Activated gamma-delta T cell treated with Interleukin-2 at 50 U/mL for 16 hours (primary cell): ENCODE results near the gene SLC9A9.
A peak's percentile ranks its signal among the peaks of the same experiment; 100 is the strongest.

Experiments used
- DNase-seq: peaks from one replicate; pipeline ENCODE4 v3.0.0-alpha.2; 2020

The SLC9A9 gene

DNA sequence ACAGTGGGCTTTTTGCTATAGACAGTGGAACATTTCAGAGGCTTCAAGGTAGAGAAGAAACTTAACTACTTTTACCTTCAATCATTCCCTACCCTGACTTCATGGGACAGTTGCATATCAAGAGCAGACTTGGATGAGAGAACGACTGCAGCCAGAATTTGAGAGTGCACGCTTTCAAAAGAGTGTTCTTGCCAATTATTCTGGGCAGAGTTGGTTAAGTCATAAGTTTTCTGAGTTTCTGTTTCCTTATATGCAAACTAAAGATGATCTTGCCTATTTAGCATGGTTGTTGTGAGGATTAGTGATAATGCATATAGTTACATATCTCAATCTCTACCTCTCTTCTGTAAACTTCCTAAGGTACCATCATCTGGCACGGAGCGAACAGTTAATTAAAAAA, 7.6 kb downstream of the SLC9A9 start:
- DNase-seq, result no peak

GRCh38 chr3:143839980-143840379, 8.3 kb downstream of the SLC9A9 start:
- no peak for DNase-seq

GRCh38 chr3:143837076-143837475, 11.2 kb downstream of the SLC9A9 start:
- no peak for DNase-seq

- no peak for DNase-seq
Observed at GRCh38 chr3:143835312-143835711, 13.0 kb downstream of the SLC9A9 start.

DNA sequence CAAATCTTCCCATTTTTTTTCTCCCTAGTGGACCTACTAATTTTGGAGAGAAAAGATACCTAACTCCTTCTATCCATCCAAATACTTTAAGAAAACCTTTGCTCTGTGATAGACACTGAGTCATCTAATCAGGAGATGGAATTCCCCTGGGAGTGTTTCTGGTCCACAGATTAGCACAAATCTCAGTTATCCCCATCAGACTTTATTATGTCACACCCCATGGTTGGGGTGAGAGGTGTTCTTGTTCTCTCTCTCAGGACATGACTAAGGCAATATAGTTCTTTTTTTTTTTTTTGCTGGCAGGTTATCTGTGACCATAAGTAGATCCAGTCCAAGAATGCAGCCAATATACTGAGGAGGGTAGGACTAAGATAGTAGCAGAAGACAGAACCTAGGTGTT, 15.8 kb downstream of the SLC9A9 start:
- no peak for DNase-seq

DNA sequence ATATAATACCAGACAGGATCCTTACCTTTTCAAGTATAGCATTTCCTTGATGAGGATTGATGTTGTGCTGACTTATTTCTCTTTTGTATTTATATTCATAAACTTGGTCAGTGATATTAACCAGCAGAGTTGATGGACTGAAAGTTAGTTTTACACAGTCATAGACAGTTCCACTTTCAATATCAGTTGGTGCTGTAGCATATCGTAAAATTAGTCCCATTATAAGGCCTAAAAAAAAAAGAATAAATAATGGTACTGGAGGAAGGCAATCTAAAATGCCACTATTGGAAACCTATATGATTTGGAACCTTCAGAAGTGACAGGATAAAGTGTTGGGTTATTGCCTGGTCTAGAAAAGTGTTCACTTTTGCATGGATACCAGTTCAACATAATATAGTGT, 16.3 kb downstream of the SLC9A9 start:
- DNase-seq, result no peak

DNA sequence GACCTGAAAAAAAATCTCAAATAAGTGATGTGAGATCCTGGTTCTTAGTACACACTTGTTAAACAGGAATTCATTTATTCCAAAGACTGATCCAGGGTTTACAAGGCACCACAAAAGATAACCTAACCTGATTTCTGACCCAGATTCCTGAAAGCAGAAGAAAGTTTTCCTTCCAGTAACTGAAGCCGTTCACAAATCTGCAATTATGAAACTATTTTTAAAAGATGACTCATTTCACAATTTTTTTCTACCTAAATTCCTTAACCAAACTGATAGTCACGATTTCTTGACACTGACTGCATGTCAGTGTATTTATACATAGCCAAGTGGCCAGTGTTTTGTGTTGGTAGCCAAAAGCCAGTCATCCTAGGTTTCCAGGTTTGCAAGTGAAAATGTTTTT, 17.1 kb downstream of the SLC9A9 start:
- no peak for DNase-seq

DNA sequence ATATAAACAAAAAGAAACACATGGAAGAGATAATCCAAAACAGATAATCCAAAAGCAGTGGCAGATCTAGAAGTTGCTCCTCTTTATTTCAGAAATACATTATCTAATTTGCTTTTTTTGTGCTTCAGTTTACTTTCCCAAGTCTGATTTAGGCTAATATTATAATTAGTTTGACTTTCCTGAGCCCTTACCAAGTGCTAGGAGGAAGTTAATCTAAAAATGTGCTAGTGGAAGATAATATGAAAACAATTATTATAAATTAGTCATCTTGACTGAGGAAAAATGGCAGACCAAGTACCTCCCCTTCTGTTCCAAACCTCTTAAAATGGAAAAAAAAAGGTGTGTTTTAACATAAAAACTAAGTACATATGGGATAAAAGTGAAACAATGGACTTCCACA, 17.5 kb downstream of the SLC9A9 start:
- DNase-seq, result no peak

DNA sequence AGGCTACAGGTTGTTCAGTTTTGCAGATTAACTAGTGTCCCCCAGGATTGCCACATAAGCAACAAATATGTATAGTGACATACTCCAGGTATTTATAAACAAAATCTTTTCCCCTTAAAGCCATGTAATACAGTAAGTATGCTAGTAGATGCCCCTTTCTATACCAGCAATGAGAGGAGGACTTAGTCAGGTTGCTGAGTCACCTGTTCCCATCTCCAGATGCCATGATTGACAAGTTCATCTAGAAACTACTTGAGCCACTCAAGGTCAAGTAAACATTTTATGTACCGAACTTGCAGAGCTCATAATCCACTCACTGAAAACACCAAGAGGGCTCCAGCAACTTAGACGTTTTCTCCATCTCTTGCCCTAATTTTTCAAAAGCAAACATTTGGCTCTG, 18.2 kb downstream of the SLC9A9 start:
- no peak for DNase-seq

- no peak for DNase-seq
Observed at GRCh38 chr3:143827425-143827824, 20.8 kb downstream of the SLC9A9 start.

DNA sequence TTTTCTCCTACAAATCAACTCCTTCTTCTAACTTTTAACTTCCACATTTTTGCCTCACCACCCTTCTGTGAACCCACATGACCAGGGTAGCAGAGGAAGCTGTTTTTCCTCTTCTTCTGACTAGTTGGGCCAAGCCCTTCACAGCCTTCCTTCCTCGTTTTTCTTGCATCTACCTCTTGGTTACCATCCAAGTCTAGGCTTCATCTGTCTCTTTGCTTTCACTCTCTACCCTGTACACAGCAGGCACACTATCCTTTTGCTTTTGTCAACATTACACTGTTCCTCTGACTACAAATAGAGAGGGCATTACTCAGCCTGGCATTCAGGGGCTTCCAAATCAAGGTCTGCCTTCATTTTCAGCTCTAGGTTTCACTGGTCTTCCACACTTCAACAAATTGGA, 22.0 kb downstream of the SLC9A9 start:
- no peak for DNase-seq

- DNase-seq, result peak; percentile 19
Observed at GRCh38 chr3:143825513-143825912, 22.8 kb downstream of the SLC9A9 start.

DNA sequence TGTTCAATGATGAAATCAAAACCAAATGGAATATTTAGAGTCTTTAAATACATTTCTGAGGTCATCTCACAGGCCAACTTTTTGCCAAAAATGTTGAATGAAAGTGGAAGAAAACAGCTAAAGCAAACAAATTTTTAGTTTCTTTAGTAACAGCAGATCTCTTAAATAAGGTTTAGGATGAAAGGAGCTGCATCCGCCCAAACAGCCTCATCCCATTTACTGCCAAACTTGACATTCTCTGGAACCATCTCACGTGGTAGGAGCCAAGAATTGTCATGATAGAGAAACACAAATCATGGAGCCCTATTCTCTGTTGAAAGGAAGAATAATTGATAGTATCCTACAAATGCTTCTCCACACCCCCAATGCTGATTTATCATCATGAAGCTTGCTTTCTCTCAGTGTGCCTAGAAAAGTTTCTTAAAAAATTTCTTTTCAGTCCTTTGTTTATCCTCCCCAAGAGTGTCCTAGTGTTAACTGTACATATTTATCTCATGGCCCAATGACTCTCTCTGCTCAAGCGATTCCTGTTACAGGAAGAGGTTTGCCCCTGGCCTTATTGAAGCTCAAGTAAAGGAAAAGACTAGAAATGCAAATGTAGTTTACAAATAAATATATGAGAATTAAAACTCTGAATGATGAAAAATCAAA, 23.4 kb downstream of the SLC9A9 start:
- no peak for DNase-seq

GRCh38 chr3:143822798-143823197, 25.5 kb downstream of the SLC9A9 start:
- DNase-seq, result no peak

DNA sequence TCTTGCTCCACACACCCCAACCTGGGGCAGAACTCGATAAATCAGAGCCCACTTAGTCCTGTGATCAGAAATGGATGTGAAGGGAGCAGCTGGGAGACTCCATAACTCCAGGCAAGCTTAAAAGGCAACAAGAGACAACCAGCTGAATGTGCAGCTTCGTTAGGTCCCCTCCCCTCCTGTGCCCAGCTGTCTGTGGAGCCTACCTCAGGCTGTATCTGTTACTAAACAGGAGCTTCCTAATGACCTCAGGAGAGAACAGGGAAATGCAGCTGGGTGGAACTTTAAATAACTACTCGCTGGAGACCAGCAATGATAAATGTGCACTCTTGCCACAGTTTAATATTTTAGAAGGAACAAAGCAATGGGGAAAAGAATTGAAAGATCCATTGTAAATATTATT, 25.9 kb downstream of the SLC9A9 start:
- no peak for DNase-seq

GRCh38 chr3:143821862-143822261, 26.4 kb downstream of the SLC9A9 start:
- no peak for DNase-seq

DNA sequence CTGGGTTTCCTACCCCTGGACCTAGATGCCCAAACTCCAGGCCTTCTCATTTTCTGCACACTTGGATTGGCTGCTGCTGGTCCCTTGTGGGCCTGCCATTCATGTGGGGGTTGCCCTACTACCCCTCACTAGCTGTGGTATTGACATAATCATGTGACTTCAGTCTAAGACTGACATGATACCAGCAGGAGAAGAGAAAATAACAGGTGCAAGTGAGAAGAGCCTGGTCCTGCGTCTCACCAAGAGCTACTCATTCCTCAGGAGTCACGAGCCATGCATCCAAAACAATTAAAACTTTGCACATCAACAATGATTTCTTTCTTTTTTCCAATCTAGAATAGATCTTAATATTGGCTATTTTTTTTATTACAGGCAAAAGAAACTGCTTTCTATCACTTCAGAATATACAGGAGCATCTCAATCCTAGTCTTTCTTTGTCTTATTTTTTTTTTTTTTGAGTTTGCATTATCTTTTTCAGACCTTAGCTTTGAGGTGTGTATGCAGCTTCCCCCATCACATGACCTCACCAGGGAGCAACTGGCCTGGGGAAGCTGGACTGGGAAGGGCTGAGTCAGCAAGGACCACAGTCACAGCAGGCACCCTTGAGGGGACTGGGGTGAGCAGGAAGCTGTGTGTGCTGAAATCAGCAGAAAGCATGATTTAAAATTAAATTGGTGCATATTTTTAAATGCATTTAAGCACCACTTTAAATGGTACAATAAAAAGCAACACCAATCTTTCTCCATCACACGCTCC, 27.6 kb downstream of the SLC9A9 start:
- DNase-seq, result no peak

- no peak for DNase-seq
Observed at GRCh38 chr3:143819890-143820289, 28.4 kb downstream of the SLC9A9 start.

GRCh38 chr3:143814443-143814889, 33.8 kb downstream of the SLC9A9 start:
- DNase-seq, result no peak

GRCh38 chr3:143812481-143812880, 35.8 kb downstream of the SLC9A9 start:
- no peak for DNase-seq

GRCh38 chr3:143811602-143812001, 36.7 kb downstream of the SLC9A9 start:
- no peak for DNase-seq

- DNase-seq, result no peak
Observed at GRCh38 chr3:143810953-143811265, 37.4 kb downstream of the SLC9A9 start.

DNA sequence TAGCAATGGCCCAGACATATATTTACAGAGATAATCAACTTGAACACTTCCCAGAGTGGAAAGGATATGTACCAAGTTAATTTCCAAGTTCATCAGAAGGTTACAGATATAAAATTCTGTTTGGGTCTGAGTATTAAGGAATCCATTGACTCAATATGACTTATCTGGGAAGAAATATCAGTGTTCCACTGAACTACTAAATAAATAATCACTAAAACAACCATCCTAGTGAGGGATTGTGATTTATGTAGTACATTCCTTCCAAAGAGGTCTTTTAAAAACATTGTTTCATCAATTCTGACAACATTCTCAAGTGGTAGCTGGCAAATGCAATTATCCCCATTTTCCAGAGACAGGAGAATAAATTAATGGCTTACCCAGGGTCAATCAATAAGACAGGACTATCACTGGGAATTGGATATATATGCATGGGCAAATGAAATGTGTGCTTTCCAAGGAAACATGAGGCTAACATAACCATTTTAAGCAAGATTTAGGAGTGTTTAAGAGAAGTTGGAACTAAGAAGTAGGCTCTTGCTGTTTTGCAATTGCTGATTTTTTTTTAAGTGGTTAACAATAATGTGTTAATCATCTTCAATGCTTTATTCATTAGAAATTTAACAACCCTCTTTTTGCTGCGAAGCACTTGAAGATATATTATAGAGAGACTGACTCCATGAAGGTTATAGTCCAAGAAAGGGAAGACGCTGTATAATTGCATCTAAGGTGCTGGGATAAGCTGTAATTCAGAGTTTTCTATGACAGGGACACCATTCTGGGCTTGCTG, 37.9 kb downstream of the SLC9A9 start:
- no peak for DNase-seq

GRCh38 chr3:143809121-143809621, 39.1 kb downstream of the SLC9A9 start:
- no peak for DNase-seq
